ENCODE data around the gene DNM3.

Gene DNM3

GRCh38 chr1:172109359-172109758 is 268.1 kb downstream of the DNM3 start:
- Histone ChIP-seq H3K4me3 (peak overlapping the region; percentile 67), H3K9ac (ENCODE audit: insufficient read length) (no peak overlapping the region)

DNA sequence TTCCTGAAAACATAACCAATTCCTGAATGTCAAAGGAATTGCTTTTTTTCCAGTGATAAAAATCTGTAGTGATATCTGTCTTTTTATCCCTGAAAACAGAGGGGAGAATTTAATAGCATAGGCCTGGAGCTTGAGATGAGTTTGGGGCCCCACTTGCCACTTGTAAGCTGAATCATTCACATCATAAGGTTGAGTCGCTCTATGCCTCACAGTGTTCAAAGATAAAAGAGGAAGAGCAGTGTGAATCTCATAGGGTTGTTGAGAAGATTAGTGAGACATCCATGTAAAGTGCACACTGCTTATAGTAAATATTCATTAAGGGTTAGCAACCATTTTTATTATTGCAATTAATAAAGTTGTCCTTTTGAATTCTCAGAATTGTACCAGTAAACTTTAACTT is 271.3 kb downstream of the DNM3 start:
- H3K9ac ChIP-seq (ENCODE audit: insufficient read length): no peak overlapping the region
- DNase-seq (ENCODE audit: low read depth, low spot score): no peak
- H3K27ac ChIP-seq: no peak overlapping the region
- no peaks in the 10 kb centered on the region for H3K36me3 ChIP-seq (ENCODE audit: insufficient read depth, low read length)
- no peak for TF ChIP-seq EZH2 (IDR thresholded peaks at IDR 0.05)
- no peak for TF ChIP-seq FOXP2 (optimal IDR thresholded peaks at IDR 0.05; ENCODE audit: control extremely low read depth, extremely low read length, insufficient read depth)
- no peak for TF ChIP-seq POLR2AphosphoS5 (IDR thresholded peaks at IDR 0.05; ENCODE audit: borderline replicate concordance, low read depth, low read length)
- no peak overlapping the region for H3K4me3 ChIP-seq
- H3K9me3 ChIP-seq (ENCODE audit: low read depth, low read length): no peaks in the 10 kb centered on the region

More at GRCh38 chr1:172109359-172109758, 268.1 kb downstream of the DNM3 start:
- Histone ChIP-seq H3K27ac (peak overlapping the region; percentile 90), H3K36me3 (ENCODE audit: insufficient read depth, low read length) (no peaks in the 10 kb centered on the region), H3K9me3 (ENCODE audit: low read depth, low read length) (no peaks in the 10 kb centered on the region)
- peak; percentile 90 for TF ChIP-seq FOXP2 (optimal IDR thresholded peaks at IDR 0.05; ENCODE audit: control extremely low read depth, extremely low read length, insufficient read depth)
- no peak for TF ChIP-seq EZH2 (IDR thresholded peaks at IDR 0.05)
- TF ChIP-seq POLR2AphosphoS5 (IDR thresholded peaks at IDR 0.05; ENCODE audit: borderline replicate concordance, low read depth, low read length): peak; percentile 73; the same call in 1 of the 2 replicates
- peak; percentile 97 for DNase-seq (ENCODE audit: low read depth, low spot score)

DNA sequence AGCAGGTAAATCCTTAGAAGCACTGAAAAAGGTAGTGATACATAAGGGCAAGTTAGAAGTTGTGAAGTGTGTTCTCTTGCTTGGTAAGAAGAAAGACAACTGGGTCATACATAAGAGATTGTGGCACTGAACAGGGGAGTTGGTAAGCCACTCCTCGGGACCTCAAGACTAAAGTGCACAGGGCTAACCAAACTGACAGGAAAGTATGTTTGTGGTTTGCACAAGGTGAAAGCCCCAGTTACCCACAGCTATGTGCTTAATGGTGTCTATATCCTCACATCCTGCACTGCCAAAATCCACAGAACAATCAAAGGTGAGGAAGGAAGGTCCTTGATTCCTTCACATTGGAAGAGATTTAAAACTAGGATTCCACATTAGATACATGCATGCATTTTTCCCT is 276.5 kb downstream of the DNM3 start:
- no peak for DNase-seq (ENCODE audit: low read depth, low spot score)
- Histone ChIP-seq H3K36me3 (ENCODE audit: insufficient read depth, low read length) (no peaks in the 10 kb centered on the region), H3K27ac (no peak overlapping the region), H3K4me3 (no peak overlapping the region), H3K9me3 (ENCODE audit: low read depth, low read length) (no peaks in the 10 kb centered on the region), H3K9ac (ENCODE audit: insufficient read length) (no peak overlapping the region)
- TF ChIP-seq EZH2 (IDR thresholded peaks at IDR 0.05) (no peak), POLR2AphosphoS5 (IDR thresholded peaks at IDR 0.05; ENCODE audit: borderline replicate concordance, low read depth, low read length) (no peak), FOXP2 (optimal IDR thresholded peaks at IDR 0.05; ENCODE audit: control extremely low read depth, extremely low read length, insufficient read depth) (no peak)

- TF ChIP-seq FOXP2 (optimal IDR thresholded peaks at IDR 0.05; ENCODE audit: control extremely low read depth, extremely low read length, insufficient read depth) (no peak), POLR2AphosphoS5 (IDR thresholded peaks at IDR 0.05; ENCODE audit: borderline replicate concordance, low read depth, low read length) (no peak), EZH2 (IDR thresholded peaks at IDR 0.05) (no peak)
- H3K9me3 ChIP-seq (ENCODE audit: low read depth, low read length): no peaks in the 10 kb centered on the region
- H3K9ac ChIP-seq (ENCODE audit: insufficient read length): no peak overlapping the region
- H3K4me3 ChIP-seq: no peak overlapping the region
- DNase-seq (ENCODE audit: low read depth, low spot score): no peak
- H3K27ac ChIP-seq: no peak overlapping the region
- H3K36me3 ChIP-seq (ENCODE audit: insufficient read depth, low read length): no peaks in the 10 kb centered on the region
These were observed 277.3 kb downstream of the DNM3 start for GRCh38 chr1:172118618-172119017.

DNA sequence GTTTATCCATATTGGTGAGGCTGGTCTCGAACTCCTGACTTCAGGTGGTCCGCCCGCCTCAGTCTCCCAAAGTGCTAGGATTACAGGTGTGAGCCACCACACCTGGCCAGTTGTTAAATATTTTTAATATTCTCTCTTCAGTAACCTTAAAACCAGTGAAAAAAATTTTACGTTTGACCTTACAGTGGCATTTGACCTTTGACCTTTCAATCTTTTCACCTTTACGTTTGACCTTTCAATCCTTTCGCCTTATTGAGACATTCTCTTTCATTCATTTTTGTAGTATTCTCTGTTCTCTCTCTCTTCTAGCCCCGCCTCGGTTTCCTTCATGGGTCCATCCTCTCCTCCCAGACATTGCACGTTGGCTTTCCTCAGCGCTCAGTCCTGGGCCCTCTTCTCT is 277.9 kb downstream of the DNM3 start:
- Histone ChIP-seq H3K27ac (no peak overlapping the region), H3K36me3 (ENCODE audit: insufficient read depth, low read length) (no peaks in the 10 kb centered on the region), H3K4me3 (no peak overlapping the region), H3K9me3 (ENCODE audit: low read depth, low read length) (no peaks in the 10 kb centered on the region), H3K9ac (ENCODE audit: insufficient read length) (no peak overlapping the region)
- no peak for DNase-seq (ENCODE audit: low read depth, low spot score)
- TF ChIP-seq POLR2AphosphoS5 (IDR thresholded peaks at IDR 0.05; ENCODE audit: borderline replicate concordance, low read depth, low read length) (no peak), FOXP2 (optimal IDR thresholded peaks at IDR 0.05; ENCODE audit: control extremely low read depth, extremely low read length, insufficient read depth) (no peak), EZH2 (IDR thresholded peaks at IDR 0.05) (no peak)

GRCh38 chr1:172120381-172120780 is 279.1 kb downstream of the DNM3 start:
- no peaks in the 10 kb centered on the region for H3K9me3 ChIP-seq (ENCODE audit: low read depth, low read length)
- H3K9ac ChIP-seq (ENCODE audit: insufficient read length): no peak overlapping the region
- no peak for TF ChIP-seq FOXP2 (optimal IDR thresholded peaks at IDR 0.05; ENCODE audit: control extremely low read depth, extremely low read length, insufficient read depth)
- no peak for TF ChIP-seq EZH2 (IDR thresholded peaks at IDR 0.05)
- TF ChIP-seq POLR2AphosphoS5 (IDR thresholded peaks at IDR 0.05; ENCODE audit: borderline replicate concordance, low read depth, low read length): no peak
- DNase-seq (ENCODE audit: low read depth, low spot score): no peak
- H3K27ac ChIP-seq: no peak overlapping the region
- no peaks in the 10 kb centered on the region for H3K36me3 ChIP-seq (ENCODE audit: insufficient read depth, low read length)
- no peak overlapping the region for H3K4me3 ChIP-seq

GRCh38 chr1:172121081-172121717 is 279.9 kb downstream of the DNM3 start:
- Histone ChIP-seq H3K27ac (0 out of 2 replicates have a peak overlapping the region, but pooled peaks have one; percentile 34), H3K9ac (ENCODE audit: insufficient read length) (no peak overlapping the region), H3K36me3 (ENCODE audit: insufficient read depth, low read length) (no peaks in the 10 kb centered on the region), H3K4me3 (no peak overlapping the region), H3K9me3 (ENCODE audit: low read depth, low read length) (no peaks in the 10 kb centered on the region)
- no peak for DNase-seq (ENCODE audit: low read depth, low spot score)
- TF ChIP-seq EZH2 (IDR thresholded peaks at IDR 0.05) (no peak), FOXP2 (optimal IDR thresholded peaks at IDR 0.05; ENCODE audit: control extremely low read depth, extremely low read length, insufficient read depth) (no peak)

GRCh38 chr1:172122381-172122780 is 281.1 kb downstream of the DNM3 start:
- Histone ChIP-seq H3K27ac (no peak overlapping the region), H3K36me3 (ENCODE audit: insufficient read depth, low read length) (no peaks in the 10 kb centered on the region), H3K4me3 (no peak overlapping the region), H3K9me3 (ENCODE audit: low read depth, low read length) (no peaks in the 10 kb centered on the region), H3K9ac (ENCODE audit: insufficient read length) (no peak overlapping the region)
- DNase-seq (ENCODE audit: low read depth, low spot score): no peak
- TF ChIP-seq EZH2 (IDR thresholded peaks at IDR 0.05): no peak
- no peak for TF ChIP-seq FOXP2 (optimal IDR thresholded peaks at IDR 0.05; ENCODE audit: control extremely low read depth, extremely low read length, insufficient read depth)
- TF ChIP-seq POLR2AphosphoS5 (IDR thresholded peaks at IDR 0.05; ENCODE audit: borderline replicate concordance, low read depth, low read length): no peak

- H3K9ac ChIP-seq (ENCODE audit: insufficient read length): no peak overlapping the region
- H3K9me3 ChIP-seq (ENCODE audit: low read depth, low read length): no peaks in the 10 kb centered on the region
- no peak overlapping the region for H3K4me3 ChIP-seq
- no peaks in the 10 kb centered on the region for H3K36me3 ChIP-seq (ENCODE audit: insufficient read depth, low read length)
- TF ChIP-seq FOXP2 (optimal IDR thresholded peaks at IDR 0.05; ENCODE audit: control extremely low read depth, extremely low read length, insufficient read depth) (no peak), POLR2AphosphoS5 (IDR thresholded peaks at IDR 0.05; ENCODE audit: borderline replicate concordance, low read depth, low read length) (no peak), EZH2 (IDR thresholded peaks at IDR 0.05) (no peak)
- H3K27ac ChIP-seq: no peak overlapping the region
- DNase-seq (ENCODE audit: low read depth, low spot score): no peak
These were observed 284.0 kb downstream of the DNM3 start for GRCh38 chr1:172125250-172125649.

Data from SK-N-MC (cell line).